HG03439 (cell line): ENCODE measurements around the gene TSNAXIP1.

Source experiments
- ATAC-seq: cut with Tn5 transposase; IDR thresholded peaks from one replicate; pipeline ENCODE4 v1.9.1; 2021; ENCODE audit warnings: mild to moderate bottlenecking, moderate library complexity; ENCODE audit not compliant: unreplicated experiment

Gene TSNAXIP1

GRCh38 chr16:67806428-67807147 lies at the start of gene TSNAXIP1, which contains the start of gene RANBP10:
TSNAXIP1 (plus strand) TSS chr16:67806889; CDS start chr16:67807150, 261 bp downstream.
RANBP10 (minus strand) TSS chr16:67806560; CDS start chr16:67806536, 24 bp downstream.
- ATAC-seq: peak; percentile 95

- no peak for ATAC-seq
These were observed 48.7 kb upstream of the TSNAXIP1 start for GRCh38 chr16:67758006-67758405.

GRCh38 chr16:67758966-67759365 lies 47.7 kb upstream of the TSNAXIP1 start:
- no peak for ATAC-seq

- no peak for ATAC-seq
These were observed 46.3 kb upstream of the TSNAXIP1 start for GRCh38 chr16:67760206-67760955.

GRCh38 chr16:67760956-67761230 lies 45.8 kb upstream of the TSNAXIP1 start:
- ATAC-seq: no peak

GRCh38 chr16:67761924-67762323 lies 44.8 kb upstream of the TSNAXIP1 start:
- no peak for ATAC-seq

- ATAC-seq: no peak
These were observed 44.3 kb upstream of the TSNAXIP1 start for GRCh38 chr16:67762385-67762784.

GRCh38 chr16:67763066-67763465 lies 43.6 kb upstream of the TSNAXIP1 start:
- ATAC-seq: no peak

GRCh38 chr16:67764158-67764667 lies 42.5 kb upstream of the TSNAXIP1 start:
- ATAC-seq: no peak

GRCh38 chr16:67766291-67766690 lies 40.4 kb upstream of the TSNAXIP1 start:
- ATAC-seq: no peak

GRCh38 chr16:67767953-67768352 lies 38.7 kb upstream of the TSNAXIP1 start:
- no peak for ATAC-seq

- ATAC-seq: no peak
These were observed 36.2 kb upstream of the TSNAXIP1 start for GRCh38 chr16:67770346-67770991.

- ATAC-seq: no peak
These were observed 33.6 kb upstream of the TSNAXIP1 start for GRCh38 chr16:67773099-67773498.

- no peak for ATAC-seq
These were observed 32.9 kb upstream of the TSNAXIP1 start for GRCh38 chr16:67773569-67774456.

GRCh38 chr16:67774457-67774853 lies 32.2 kb upstream of the TSNAXIP1 start:
- no peak for ATAC-seq

GRCh38 chr16:67775273-67775672 lies 31.4 kb upstream of the TSNAXIP1 start:
- ATAC-seq: no peak

- no peak for ATAC-seq
These were observed 27.3 kb upstream of the TSNAXIP1 start for GRCh38 chr16:67779256-67780014.

- no peak for ATAC-seq
These were observed 25.7 kb upstream of the TSNAXIP1 start for GRCh38 chr16:67780847-67781564.

GRCh38 chr16:67781565-67781921 lies 25.1 kb upstream of the TSNAXIP1 start:
- ATAC-seq: no peak
